ENCODE data around the gene PER3. TPM values are rescaled to one million over a fixed set of nuclear protein-coding genes. Genes with fewer than 3 reads are reported as not detected.

Gene PER3
- total RNA-seq, 1 donor: 35.5 TPM

DNA sequence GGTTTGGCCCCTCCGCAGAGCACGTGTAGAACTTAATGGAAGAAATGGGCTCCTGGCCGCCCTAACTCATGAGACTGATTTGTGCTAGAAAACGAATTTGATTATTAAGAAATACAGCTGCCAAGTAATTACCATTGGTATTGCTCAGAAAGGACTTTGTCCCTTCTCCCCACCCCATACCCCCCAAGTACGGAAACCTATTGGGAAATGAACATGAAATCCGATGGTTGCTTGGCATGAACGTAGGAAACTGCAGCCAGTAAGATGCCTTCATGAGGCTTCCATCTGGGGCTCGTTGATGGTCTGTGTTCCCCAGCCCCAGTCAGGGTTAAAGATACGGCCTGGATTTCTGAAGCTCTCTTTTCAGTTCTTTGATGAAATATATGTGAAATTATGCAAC lies 21.4 kb downstream of the PER3 start:
- H3K4me3 ChIP-seq (ENCODE audit: low read depth, low read length): no peak overlapping the region
- DNase-seq (ENCODE audit: low read depth): no peak
- TF ChIP-seq, protein P1, sequence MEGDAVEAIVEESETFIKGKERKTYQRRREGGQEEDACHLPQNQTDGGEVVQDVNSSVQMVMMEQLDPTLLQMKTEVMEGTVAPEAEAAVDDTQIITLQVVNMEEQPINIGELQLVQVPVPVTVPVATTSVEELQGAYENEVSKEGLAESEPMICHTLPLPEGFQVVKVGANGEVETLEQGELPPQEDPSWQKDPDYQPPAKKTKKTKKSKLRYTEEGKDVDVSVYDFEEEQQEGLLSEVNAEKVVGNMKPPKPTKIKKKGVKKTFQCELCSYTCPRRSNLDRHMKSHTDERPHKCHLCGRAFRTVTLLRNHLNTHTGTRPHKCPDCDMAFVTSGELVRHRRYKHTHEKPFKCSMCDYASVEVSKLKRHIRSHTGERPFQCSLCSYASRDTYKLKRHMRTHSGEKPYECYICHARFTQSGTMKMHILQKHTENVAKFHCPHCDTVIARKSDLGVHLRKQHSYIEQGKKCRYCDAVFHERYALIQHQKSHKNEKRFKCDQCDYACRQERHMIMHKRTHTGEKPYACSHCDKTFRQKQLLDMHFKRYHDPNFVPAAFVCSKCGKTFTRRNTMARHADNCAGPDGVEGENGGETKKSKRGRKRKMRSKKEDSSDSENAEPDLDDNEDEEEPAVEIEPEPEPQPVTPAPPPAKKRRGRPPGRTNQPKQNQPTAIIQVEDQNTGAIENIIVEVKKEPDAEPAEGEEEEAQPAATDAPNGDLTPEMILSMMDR (IDR thresholded peaks at IDR 0.05; ENCODE audit: insufficient read depth, low read length): no peak

DNA sequence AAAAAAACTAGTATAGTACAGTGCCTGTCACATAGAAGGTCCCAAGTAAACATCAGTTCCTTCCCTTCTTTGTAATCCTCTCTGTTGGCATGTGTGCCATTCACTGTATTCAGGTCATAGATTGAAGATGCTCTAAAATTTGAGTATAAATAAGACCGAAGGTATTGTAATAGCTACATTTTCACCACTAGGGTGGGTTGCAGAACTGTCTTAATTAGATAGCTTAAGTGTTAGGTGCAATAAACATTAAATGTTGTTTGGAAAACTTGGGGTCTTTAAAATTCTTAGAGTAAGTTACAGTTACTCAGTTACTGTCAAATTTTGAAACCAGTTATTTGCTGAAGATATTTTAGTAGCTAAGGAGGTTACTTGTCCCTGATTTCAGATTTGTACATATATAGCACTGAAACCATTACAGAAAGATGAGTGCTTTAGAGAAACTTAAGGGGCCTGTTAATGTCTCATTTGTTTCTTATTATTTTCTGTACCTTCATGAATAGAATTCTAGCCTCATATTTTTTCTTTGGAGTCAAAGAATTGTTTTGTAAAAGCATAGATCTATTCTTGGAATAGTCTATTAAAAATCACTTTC lies 24.3 kb downstream of the PER3 start:
- TF ChIP-seq, protein P1 (IDR thresholded peaks at IDR 0.05; ENCODE audit: insufficient read depth, low read length): peak; percentile 57
- H3K4me3 ChIP-seq (ENCODE audit: low read depth, low read length): no peak overlapping the region
- peak; percentile 60 for DNase-seq (ENCODE audit: low read depth)

DNA sequence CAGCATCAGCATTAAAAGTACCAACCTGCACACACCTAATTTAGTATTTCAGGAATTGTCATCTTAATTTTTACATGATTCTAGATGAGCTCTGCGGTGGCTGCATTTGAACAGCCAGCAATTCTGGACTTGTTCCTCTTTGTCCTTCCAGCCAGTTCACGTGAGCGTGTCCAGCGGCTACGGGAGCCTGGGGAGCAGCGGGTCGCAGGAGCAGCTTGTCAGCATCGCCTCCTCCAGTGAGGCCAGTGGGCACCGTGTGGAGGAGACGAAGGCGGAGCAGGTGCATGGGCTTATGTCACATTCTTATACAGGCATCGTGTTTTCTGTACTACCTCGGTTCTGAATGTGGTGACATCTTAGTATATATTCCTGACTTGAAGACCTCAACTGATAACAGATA lies 25.7 kb downstream of the PER3 start:
- no peak overlapping the region for H3K4me3 ChIP-seq (ENCODE audit: low read depth, low read length)
- TF ChIP-seq, protein P1 (IDR thresholded peaks at IDR 0.05; ENCODE audit: insufficient read depth, low read length): no peak
- DNase-seq (ENCODE audit: low read depth): no peak

DNA sequence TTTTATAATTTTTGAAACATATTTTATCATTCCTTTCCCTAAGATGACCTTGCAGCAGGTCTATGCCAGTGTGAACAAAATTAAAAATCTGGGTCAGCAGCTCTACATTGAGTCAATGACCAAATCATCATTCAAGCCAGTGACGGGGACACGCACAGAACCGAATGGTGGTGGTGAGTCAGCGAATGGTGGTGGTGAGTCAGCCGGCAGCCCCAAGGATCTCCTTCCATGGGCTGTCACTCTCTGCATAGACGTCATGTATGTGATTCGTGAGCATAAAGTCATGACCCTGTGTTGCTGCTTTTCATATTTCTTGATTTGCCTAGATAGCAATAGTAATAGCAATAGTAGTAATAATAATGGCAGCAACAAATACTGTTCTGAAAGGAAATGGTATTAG lies 26.3 kb downstream of the PER3 start:
- TF ChIP-seq, protein P1 (IDR thresholded peaks at IDR 0.05; ENCODE audit: insufficient read depth, low read length): no peak
- DNase-seq (ENCODE audit: low read depth): peak; percentile 76
- H3K4me3 ChIP-seq (ENCODE audit: low read depth, low read length): no peak overlapping the region

DNA sequence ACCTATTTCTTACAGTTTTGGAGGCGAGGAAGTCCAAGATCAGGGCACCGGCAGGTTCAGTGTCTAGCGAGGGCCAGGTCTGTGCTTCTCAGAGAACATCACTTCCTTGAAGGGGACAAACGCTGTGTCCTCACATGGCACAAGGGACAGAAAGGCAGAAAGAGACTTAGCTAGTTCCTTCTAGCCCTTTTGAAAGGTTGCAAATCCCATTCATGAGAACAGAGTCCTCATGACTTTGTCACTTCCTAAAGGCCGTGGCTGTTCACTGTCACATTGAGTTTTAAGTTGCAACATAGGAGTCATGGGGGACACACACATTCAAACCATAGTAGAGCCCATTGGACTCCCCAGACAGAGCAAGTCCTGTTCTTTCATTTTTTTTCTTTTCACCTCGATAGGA lies 27.4 kb downstream of the PER3 start:
- TF ChIP-seq, protein P1 (IDR thresholded peaks at IDR 0.05; ENCODE audit: insufficient read depth, low read length): no peak
- no peak overlapping the region for H3K4me3 ChIP-seq (ENCODE audit: low read depth, low read length)
- no peak for DNase-seq (ENCODE audit: low read depth)

DNA sequence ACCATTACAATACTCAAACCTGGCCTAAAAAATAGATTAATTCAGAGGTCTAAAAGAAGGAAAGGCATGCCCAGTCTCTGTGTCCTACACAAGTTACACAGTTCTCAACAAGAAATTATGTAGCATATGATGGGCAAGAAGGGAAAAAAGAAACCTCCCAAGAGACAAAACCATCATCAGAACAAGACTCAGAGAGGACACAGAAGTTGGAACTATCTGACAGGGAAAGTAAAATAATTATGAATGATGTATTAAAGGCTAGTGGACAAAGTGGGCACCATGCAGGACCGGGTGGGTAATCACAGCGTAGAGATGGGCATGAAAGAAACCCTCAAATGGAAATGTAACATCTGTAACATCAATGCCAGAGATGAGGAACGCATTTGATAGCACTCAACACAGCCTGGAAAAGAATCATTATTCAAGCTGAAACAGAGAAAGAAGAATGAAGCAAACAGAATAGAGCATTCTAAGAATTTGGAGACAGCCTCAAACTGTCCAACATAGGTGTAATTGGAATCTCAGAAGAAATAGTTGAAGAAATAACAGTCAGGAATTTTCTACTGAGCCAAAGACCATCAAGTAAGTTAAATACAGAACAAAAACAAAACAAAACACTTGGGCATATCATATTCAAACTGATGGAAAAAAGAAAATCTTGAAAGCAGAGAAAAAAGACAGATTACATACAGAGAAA lies 29.7 kb downstream of the PER3 start:
- no peak overlapping the region for H3K4me3 ChIP-seq (ENCODE audit: low read depth, low read length)
- TF ChIP-seq, protein P1 (IDR thresholded peaks at IDR 0.05; ENCODE audit: insufficient read depth, low read length): no peak
- DNase-seq (ENCODE audit: low read depth): no peak

Measured in fibroblast of the aortic adventitia (primary cell).